Panc1 (cell line): ENCODE data around the gene EPHX1. TPM values are rescaled to one million over a fixed set of nuclear protein-coding genes. Genes with fewer than 3 reads are reported as not detected.

Experiments used
- ATAC-seq: fragments of 200-7000 bp; cut with Tn5 transposase; 2 replicates; pipeline ENCODE4 v1.9.1; 2020; ENCODE audit warnings: mild to moderate bottlenecking, moderate library complexity
- BruUV-seq: library from RNA; stranded (reverse); fragments of 400-500 nt; replicated peaks from 2 replicates; lab custom pipeline; 2021; lab: Mats Ljungman, UMichigan
- CTCF ChIA-PET: fragments of 300-600 bp; sonication (Branson Sonifier 250); formaldehyde crosslinking; loops from one replicate; lab custom pipeline; 2022; ENCODE audit warnings: antibody characterized with exemption; lab: Charles Lee
- POLR2A ChIA-PET: fragments of 300-600 bp; sonication (Branson Sonifier 250); formaldehyde crosslinking; loops from one replicate; lab custom pipeline; 2022; ENCODE audit warnings: antibody characterized with exemption; lab: Charles Lee
- DNase-seq: peaks from one replicate; pipeline ENCODE4 v3.0.0-alpha.2; 2010; ENCODE audit warnings: low read depth, low spot score
- H3K27ac ChIP-seq: 2 replicates; pipeline ENCODE4 v1.5.1; 2011; ENCODE audit warnings: mild to moderate bottlenecking, low read length, inconsistent platforms
- H3K27me3 ChIP-seq: fragments of 200-500 bp; sonication (Bioruptor generic); 2 replicates; pipeline ENCODE4 v1.6.0; 2014; ENCODE audit warnings: low read length, inconsistent platforms; ENCODE audit not compliant: control insufficient read depth, insufficient read depth
- H3K36me3 ChIP-seq: fragments of 200-500 bp; sonication (Bioruptor generic); 2 replicates; pipeline ENCODE4 v1.5.1; 2014; ENCODE audit warnings: inconsistent platforms, mild to moderate bottlenecking, low read length, moderate library complexity; ENCODE audit not compliant: control insufficient read depth, insufficient read depth
- H3K4me1 ChIP-seq: 2 replicates; pipeline ENCODE4 v1.5.1; 2011; ENCODE audit warnings: inconsistent platforms, mild to moderate bottlenecking, low read length, moderate library complexity; ENCODE audit not compliant: control insufficient read depth, insufficient read depth
- H3K4me3 ChIP-seq, 2 experiments: 2 replicates each; pipeline ENCODE4 v1.5.1; 2011 to 2012; ENCODE audit warnings: low read depth in 2 of 2, low read length in 2 of 2, mild to moderate bottlenecking in 2 of 2, inconsistent platforms in 1 of 2, moderate library complexity in 1 of 2
- H3K9me3 ChIP-seq: fragments of 200-500 bp; sonication (Bioruptor generic); 2 replicates; pipeline ENCODE4 v1.5.1; 2014; ENCODE audit warnings: low read depth, mild to moderate bottlenecking, inconsistent platforms, low read length, moderate library complexity; ENCODE audit not compliant: control insufficient read depth, insufficient read depth
- CTCF ChIP-seq: fragments of 450-650 bp; IDR thresholded peaks from 2 replicates; pipeline ENCODE4 v1.5.1; 2017; ENCODE audit warnings: mild to moderate bottlenecking
- POLR2AphosphoS5 ChIP-seq: IDR thresholded peaks from 2 replicates; pipeline ENCODE4 v1.6.1; 2012; ENCODE audit warnings: mild to moderate bottlenecking, low read depth, low read length, moderate library complexity
- REST ChIP-seq, 2 experiments: IDR thresholded peaks; 2 replicates each; pipeline ENCODE4 v1.6.1; 2011 to 2012; ENCODE audit warnings: low read depth in 2 of 2, control low read depth in 1 of 2, low read length in 1 of 2, mild to moderate bottlenecking in 1 of 2, moderate library complexity in 1 of 2; ENCODE audit not compliant: insufficient read depth in 1 of 2
- SIN3A ChIP-seq: IDR thresholded peaks from 2 replicates; pipeline ENCODE4 v1.6.1; 2012; ENCODE audit warnings: low read depth, mild to moderate bottlenecking, low read length, moderate library complexity, borderline replicate concordance; ENCODE audit not compliant: insufficient read depth
- TCF7L2 ChIP-seq: IDR thresholded peaks from 2 replicates; pipeline ENCODE4 v1.6.1; 2011; ENCODE audit warnings: mild to moderate bottlenecking, low read depth, low read length, inconsistent platforms
- in situ Hi-C: cut with HindIII; loops from 2 replicates; pipeline ENCODE4 v1.10.0; 2016; ENCODE audit warnings: low sequenced_read_pairs, low pct_unique_long_range_greater_than_20kb
- intact Hi-C: fragments of 100-400 bp; cut with micrococcal nuclease; formaldehyde crosslinking; loops from one replicate; pipeline ENCODE4 v1.10.0; 2022; ENCODE audit not compliant: unreplicated experiment
- total RNA-seq: library from RNA; stranded (reverse); gene quantifications from one replicate; pipeline ENCODE4 v1.2.1, GENCODE V29; 2021; ENCODE audit not compliant: unreplicated experiment

The EPHX1 gene
- total RNA-seq, 1 experiment from 2014 or later: 76.4 TPM

- TF ChIP-seq POLR2AphosphoS5 (no peak), SIN3A (no peak), REST (IDR thresholded peaks at IDR 0.05; ENCODE audit: insufficient read depth in 1 of 2, low read depth in 2 of 2, low read length in 1 of 2) (no peak), TCF7L2 (no peak), CTCF (no peak)
- Histone ChIP-seq H3K36me3 (no peaks in the 10 kb centered on the region), H3K4me1 (0 out of 2 replicates have a peak, but pooled peaks cover 5% of the 10 kb centered on the region), H3K27me3 (no peaks in the 10 kb centered on the region), H3K9me3 (no peaks in the 10 kb centered on the region), H3K27ac (no peak overlapping the region), H3K4me3 (no peak overlapping the region)
- in situ Hi-C loops (no loop called here), intact Hi-C loops (loop anchor here (2.0 to 5.0 kb wide), 2 partner anchors 68 to 370 kb away; partner anchors contain the start of gene SRP9)
- DNase-seq: no peak
- no TSS peak for BruUV-seq
- ChIA-PET CTCF (interaction anchor here (0.6 kb wide), 1 partner anchor 82 kb away, joined by 4 read pairs; no protein-coding TSS in a partner anchor), POLR2A (interaction anchor here (1.1 kb wide), 1 partner anchor 68 kb away, joined by 3 read pairs; the partner anchor contains the start of gene SRP9)
- no peak for ATAC-seq
Observed at GRCh38 chr1:225845097-225845496, 35.2 kb downstream of the EPHX1 start.

GRCh38 chr1:225845571-225846259, 35.8 kb downstream of the EPHX1 start:
- intact Hi-C loops (loop anchor here (2.0 to 5.0 kb wide), 2 partner anchors 68 to 371 kb away; partner anchors contain the start of gene SRP9), in situ Hi-C loops (no loop called here)
- no peak overlapping the region for H3K27ac ChIP-seq
- BruUV-seq: no TSS peak
- no peaks in the 10 kb centered on the region for H3K9me3 ChIP-seq
- no peaks in the 10 kb centered on the region for H3K36me3 ChIP-seq
- TF ChIP-seq TCF7L2 (no peak), CTCF (peak; percentile 88)
- 0 out of 2 replicates have a peak, but pooled peaks cover 5% of the 10 kb centered on the region for H3K4me1 ChIP-seq
- H3K4me3 ChIP-seq: no peak overlapping the region
- CTCF ChIA-PET: interaction anchor here (0.6 kb wide), 1 partner anchor 81 kb away, joined by 4 read pairs; no protein-coding TSS in a partner anchor
- no peaks in the 10 kb centered on the region for H3K27me3 ChIP-seq
- peak; percentile 10 for DNase-seq
- ATAC-seq: peak; percentile 89
- POLR2A ChIA-PET: no interaction called here
